Breast epithelium (tissue), 4 donors: ENCODE results near the gene SEMA4G. TPM values are rescaled to one million over a fixed set of nuclear protein-coding genes. Genes with fewer than 3 reads are reported as not detected.

Experiments
- DNase-seq, 2 donors: peaks; one replicate each; pipeline ENCODE4 v3.0.0-alpha.2; 2019; ENCODE audit warnings: low spot score in 2 of 2
- H3K27ac ChIP-seq, 2 donors: fragments of 200-600 bp; sonication (generic) in 1 of 2; one replicate each; pipeline ENCODE4 v1.5.1; 2016 to 2019; ENCODE audit warnings: mild to moderate bottlenecking in 1 of 2
- H3K27me3 ChIP-seq, 2 donors: fragments of 200-600 bp; sonication (generic) in 1 of 2; one replicate each; pipeline versions ENCODE4 v1.5.1 to v1.6.0; 2017 to 2019; ENCODE audit warnings: control low read depth in 1 of 2, mild to moderate bottlenecking in 1 of 2
- H3K36me3 ChIP-seq: fragments of 200-600 bp; one replicate; pipeline ENCODE4 v1.5.1; 2019
- H3K4me1 ChIP-seq, 2 donors: fragments of 200-600 bp; sonication (generic); one replicate each; pipeline ENCODE4 v1.5.1; 2016 to 2019; ENCODE audit warnings: control low read depth in 1 of 2
- H3K4me3 ChIP-seq, 3 donors: fragments of 200-600 bp; sonication (generic); 1 replicate in 2 of 3; 2 replicates in 1 of 3; pipeline ENCODE4 v1.5.1; 2016 to 2019; ENCODE audit warnings: mild to moderate bottlenecking in 3 of 3, moderate library complexity in 2 of 3
- H3K9me3 ChIP-seq, 2 donors: fragments of 200-600 bp; sonication (generic) in 1 of 2; one replicate each; pipeline ENCODE4 v1.5.1; 2016 to 2019; ENCODE audit warnings: control low read depth in 1 of 2
- CTCF ChIP-seq, 3 donors: fragments of 450-650 bp; IDR thresholded peaks; one replicate each; pipeline ENCODE4 v1.5.1; 2016 to 2017; ENCODE audit warnings: antibody characterized with exemption in 3 of 3, mild to moderate bottlenecking in 3 of 3, moderate library complexity in 3 of 3
- POLR2A ChIP-seq: fragments of 450-650 bp; IDR thresholded peaks from one replicate; pipeline ENCODE4 v1.6.1; 2016; ENCODE audit warnings: antibody characterized with exemption, mild to moderate bottlenecking, moderate library complexity
- POLR2AphosphoS5 ChIP-seq, 3 donors: sonication (generic); formaldehyde crosslinking; IDR thresholded peaks; one replicate each; pipeline ENCODE4 v1.6.1; 2017; ENCODE audit warnings: antibody characterized with exemption in 3 of 3
- intact Hi-C: fragments of 100-400 bp; cut with DNase I; formaldehyde crosslinking; loops from one replicate; pipeline ENCODE4 v1.15.1; 2023; ENCODE audit warnings: low total_unique reads
- total RNA-seq, 3 donors: library from RNA; depleted of rRNA; stranded (reverse); fragments of >200 nt; gene quantifications; one replicate each; pipeline ENCODE4 v1.1.0, GENCODE V29; 2016

The SEMA4G gene
- total RNA-seq, 3 donors from 2014 or later = 0.48 to 2.9 (median 2.2) TPM

- H3K27me3 ChIP-seq = no peaks in the 10 kb centered on the region
- H3K4me1 ChIP-seq = peaks cover 12 to 13% of the 10 kb centered on the region in 2 donors
- no peak for TF ChIP-seq POLR2AphosphoS5 (IDR thresholded peaks at IDR 0.05)
- no peak for TF ChIP-seq POLR2A
- no peak for TF ChIP-seq CTCF (IDR thresholded peaks at IDR 0.05)
- no peak for DNase-seq
- intact Hi-C loops = no loop called here
- no peaks in the 10 kb centered on the region for H3K36me3 ChIP-seq
- no peaks in the 10 kb centered on the region for H3K9me3 ChIP-seq
- peak overlapping the region; percentile 15 to 92 (median 18) for H3K4me3 ChIP-seq
- H3K27ac ChIP-seq = peak overlapping the region; percentile 97 to 100
These were observed 32.3 kb downstream of the SEMA4G start for GRCh38 chr10:101001659-101002035.

GRCh38 chr10:101002456-101002855 is 33.2 kb downstream of the SEMA4G start:
- Histone ChIP-seq H3K4me1 (peaks cover 12 to 13% of the 10 kb centered on the region in 2 donors), H3K9me3 (no peaks in the 10 kb centered on the region), H3K4me3 (peak overlapping the region in 1 of 3 donors; percentile 92), H3K27me3 (no peaks in the 10 kb centered on the region), H3K27ac (peak overlapping the region; percentile 97 to 100), H3K36me3 (peaks cover 4% of the 10 kb centered on the region)
- intact Hi-C loops = no loop called here
- TF ChIP-seq POLR2A (no peak), CTCF (IDR thresholded peaks at IDR 0.05) (no peak), POLR2AphosphoS5 (IDR thresholded peaks at IDR 0.05) (no peak)
- DNase-seq = no peak

- Histone ChIP-seq H3K9me3 (no peaks in the 10 kb centered on the region), H3K36me3 (peaks cover 4% of the 10 kb centered on the region), H3K27me3 (no peaks in the 10 kb centered on the region), H3K4me3 (no peak overlapping the region), H3K27ac (peak overlapping the region; percentile 26 to 100), H3K4me1 (peaks cover 12 to 13% of the 10 kb centered on the region in 2 donors)
- no peak for DNase-seq
- intact Hi-C loops = no loop called here
- no peak for TF ChIP-seq POLR2AphosphoS5 (IDR thresholded peaks at IDR 0.05)
- TF ChIP-seq POLR2A = no peak
- TF ChIP-seq CTCF (IDR thresholded peaks at IDR 0.05) = no peak
These were observed 34.4 kb downstream of the SEMA4G start for GRCh38 chr10:101003639-101004206.

GRCh38 chr10:101005361-101005760 is 36.1 kb downstream of the SEMA4G start:
- no peaks in the 10 kb centered on the region for H3K27me3 ChIP-seq
- intact Hi-C loops = no loop called here
- H3K4me3 ChIP-seq = no peak overlapping the region
- H3K36me3 ChIP-seq = peaks cover 4% of the 10 kb centered on the region
- H3K27ac ChIP-seq = no peak overlapping the region
- no peak for DNase-seq
- TF ChIP-seq CTCF (IDR thresholded peaks at IDR 0.05) = no peak
- no peak for TF ChIP-seq POLR2A
- no peak for TF ChIP-seq POLR2AphosphoS5 (IDR thresholded peaks at IDR 0.05)
- H3K4me1 ChIP-seq = peaks cover 12 to 13% of the 10 kb centered on the region in 2 donors
- H3K9me3 ChIP-seq = no peaks in the 10 kb centered on the region

- no peak for DNase-seq
- H3K27me3 ChIP-seq = no peaks in the 10 kb centered on the region
- no peaks in the 10 kb centered on the region for H3K9me3 ChIP-seq
- peaks cover 8 to 11% of the 10 kb centered on the region in 2 donors for H3K4me1 ChIP-seq
- no peak overlapping the region for H3K27ac ChIP-seq
- intact Hi-C loops = no loop called here
- no peak overlapping the region for H3K4me3 ChIP-seq
- TF ChIP-seq CTCF (IDR thresholded peaks at IDR 0.05) (no peak), POLR2A (no peak), POLR2AphosphoS5 (IDR thresholded peaks at IDR 0.05) (no peak)
- H3K36me3 ChIP-seq = peaks cover 4% of the 10 kb centered on the region
These were observed 36.7 kb downstream of the SEMA4G start for GRCh38 chr10:101005869-101006567.
